ENCODE measurements around the gene TAOK3. TPM values are rescaled to one million over a fixed set of nuclear protein-coding genes. Genes with fewer than 3 reads are reported as not detected.
"Not testable (repeated sequence)": the region's sequence is repeated elsewhere in the genome, so short reads cannot be mapped to it uniquely, and the experiment has no call there.

TAOK3 gene
- total RNA-seq, 4 donors from 2014 or later, result 91.2 to 111 (median 93.2) TPM

DNA sequence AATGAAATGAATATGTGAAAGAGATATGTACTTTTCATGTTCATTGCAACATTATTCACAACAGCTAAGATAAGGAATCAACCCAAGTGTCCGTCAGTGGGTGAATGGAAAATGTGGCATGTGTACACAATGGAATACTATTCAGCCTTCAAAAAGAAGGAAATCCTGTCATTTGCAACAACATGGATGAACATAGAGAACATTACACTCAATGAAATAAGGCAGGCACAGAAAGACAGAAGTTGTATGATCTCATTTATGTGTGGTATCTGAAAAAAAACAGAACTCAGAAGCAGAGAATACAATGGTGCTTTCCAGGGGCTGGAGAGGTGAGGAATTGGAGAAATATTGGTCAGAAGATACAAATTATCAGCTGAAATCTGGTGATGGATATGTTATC lies 54.0 kb downstream of the TAOK3 start:
- H3K9me3 ChIP-seq, result no peaks in the 10 kb centered on the region
- DNase-seq, result no peak

GRCh38 chr12:118317729-118318128 lies 55.0 kb downstream of the TAOK3 start:
- no peaks in the 10 kb centered on the region for H3K9me3 ChIP-seq
- no peak for DNase-seq
- no peak overlapping the region for H3K4me3 ChIP-seq
- TF ChIP-seq POLR2A (IDR thresholded peaks at IDR 0.05), result no peak
- TF ChIP-seq CTCF (IDR thresholded peaks at IDR 0.05), result no peak
- no peak overlapping the region for H3K27ac ChIP-seq
- no peaks in the 10 kb centered on the region for H3K4me1 ChIP-seq
- no peaks in the 10 kb centered on the region for H3K27me3 ChIP-seq
- no peaks in the 10 kb centered on the region for H3K36me3 ChIP-seq

More for the DNA sequence above, 54.0 kb downstream of the TAOK3 start:
- H3K36me3 ChIP-seq, result no peaks in the 10 kb centered on the region
- H3K27ac ChIP-seq, result no peak overlapping the region
- no peak for TF ChIP-seq POLR2A (IDR thresholded peaks at IDR 0.05)
- no peak for TF ChIP-seq CTCF (IDR thresholded peaks at IDR 0.05)
- H3K4me3 ChIP-seq, result no peak overlapping the region
- no peaks in the 10 kb centered on the region for H3K4me1 ChIP-seq
- H3K27me3 ChIP-seq, result no peaks in the 10 kb centered on the region

DNA sequence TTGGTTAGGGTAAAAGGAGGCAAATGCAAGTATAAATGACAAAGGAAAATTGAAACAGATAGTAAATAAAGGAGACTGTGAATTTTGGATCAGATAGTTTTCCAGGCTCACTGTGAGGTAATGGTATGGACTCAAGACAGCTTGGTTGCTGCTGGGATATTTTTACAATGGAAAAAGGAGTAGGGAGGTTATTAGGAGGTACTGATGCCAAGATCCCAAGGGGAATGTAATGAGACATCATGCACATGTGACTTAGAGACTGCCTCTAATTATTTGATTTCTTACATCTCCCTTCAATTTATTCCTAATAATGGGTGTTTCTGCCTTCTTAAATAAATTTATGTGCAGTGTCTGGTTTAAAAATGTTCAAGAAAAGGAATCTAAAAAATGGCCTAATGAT lies 56.9 kb downstream of the TAOK3 start:
- no peaks in the 10 kb centered on the region for H3K27me3 ChIP-seq
- H3K9me3 ChIP-seq, result no peaks in the 10 kb centered on the region
- no peaks in the 10 kb centered on the region for H3K4me1 ChIP-seq
- H3K36me3 ChIP-seq, result no peaks in the 10 kb centered on the region
- DNase-seq, result no peak
- H3K4me3 ChIP-seq, result no peak overlapping the region
- H3K27ac ChIP-seq, result no peak overlapping the region
- no peak for TF ChIP-seq CTCF (IDR thresholded peaks at IDR 0.05)
- no peak for TF ChIP-seq POLR2A (IDR thresholded peaks at IDR 0.05)

DNA sequence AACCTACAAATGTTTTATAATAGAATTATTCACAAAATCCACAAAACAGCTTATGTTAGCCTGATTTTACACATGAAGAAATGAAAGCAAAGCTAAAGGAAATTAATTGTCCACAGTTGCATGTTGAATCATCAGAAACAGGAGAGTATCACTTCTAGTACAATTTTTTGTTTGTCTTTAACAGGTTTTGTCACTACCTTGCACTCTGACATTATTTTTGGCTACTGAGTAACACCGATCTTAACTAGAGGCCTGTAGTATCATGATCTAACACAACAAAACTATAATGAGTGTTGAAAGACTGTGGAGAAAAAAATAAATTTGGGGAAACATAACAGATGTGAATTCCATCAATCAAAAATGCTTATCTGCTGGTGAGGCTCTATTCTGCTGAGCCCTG lies 60.1 kb downstream of the TAOK3 start:
- Histone ChIP-seq H3K4me1 (peaks cover 0 to 3% (median 0%) of the 10 kb centered on the region in 4 donors), H3K27ac (no peak overlapping the region), H3K27me3 (no peaks in the 10 kb centered on the region), H3K4me3 (no peak overlapping the region), H3K36me3 (no peaks in the 10 kb centered on the region), H3K9me3 (no peaks in the 10 kb centered on the region)
- no peak for DNase-seq
- no peak for TF ChIP-seq POLR2A (IDR thresholded peaks at IDR 0.05)
- no peak for TF ChIP-seq CTCF (IDR thresholded peaks at IDR 0.05)

GRCh38 chr12:118311666-118312065 lies 61.0 kb downstream of the TAOK3 start:
- H3K4me3 ChIP-seq, result no peak overlapping the region
- H3K4me1 ChIP-seq, result peaks cover 0 to 9% (median 3%) of the 10 kb centered on the region in 4 donors
- H3K27ac ChIP-seq, result no peak overlapping the region
- TF ChIP-seq POLR2A (IDR thresholded peaks at IDR 0.05) (no peak), CTCF (IDR thresholded peaks at IDR 0.05) (no peak)
- H3K36me3 ChIP-seq, result no peaks in the 10 kb centered on the region
- no peaks in the 10 kb centered on the region for H3K9me3 ChIP-seq
- H3K27me3 ChIP-seq, result no peaks in the 10 kb centered on the region
- no peak for DNase-seq

DNA sequence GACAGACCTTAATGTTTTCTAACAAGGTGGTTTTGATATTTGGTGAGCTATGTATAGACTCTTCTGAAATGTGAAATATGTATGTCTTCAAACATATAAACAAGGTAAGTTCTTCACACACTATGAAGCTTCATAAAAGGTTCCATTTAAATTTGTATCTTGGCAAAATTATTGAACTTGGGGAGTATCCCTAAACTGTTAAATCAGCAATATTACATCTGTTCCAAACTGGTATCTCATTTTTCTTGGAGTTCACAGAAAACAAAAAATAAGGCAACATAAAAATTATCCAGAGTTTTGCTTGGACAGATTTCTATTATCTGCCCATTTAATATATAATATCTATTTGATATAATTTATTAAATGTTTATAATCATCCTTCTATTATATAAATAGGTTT lies 62.4 kb downstream of the TAOK3 start:
- Histone ChIP-seq H3K27ac (no peak overlapping the region), H3K4me1 (peaks cover 0 to 9% (median 4%) of the 10 kb centered on the region in 4 donors), H3K9me3 (no peaks in the 10 kb centered on the region), H3K27me3 (no peaks in the 10 kb centered on the region), H3K4me3 (no peak overlapping the region), H3K36me3 (no peaks in the 10 kb centered on the region)
- no peak for TF ChIP-seq POLR2A (IDR thresholded peaks at IDR 0.05)
- TF ChIP-seq CTCF (IDR thresholded peaks at IDR 0.05), result no peak
- DNase-seq, result no peak

- not testable (repeated sequence) for H3K4me3 ChIP-seq, H3K27ac ChIP-seq, H3K36me3 ChIP-seq, H3K4me1 ChIP-seq, H3K9me3 ChIP-seq, H3K27me3 ChIP-seq
- DNase-seq, result peak in 2 of 3 donors; percentile 38 to 56
These were observed 64.7 kb downstream of the TAOK3 start for GRCh38 chr12:118308006-118308405.

Data from Peyer's patch (tissue), 4 donors.